Measurements from ENCODE around the gene NUDT13. TPM values are rescaled to one million over a fixed set of nuclear protein-coding genes. Genes with fewer than 3 reads are reported as not detected.

The NUDT13 gene
- polyA plus RNA-seq, 1 donor from 2014 or later, result 1.8 TPM

DNA sequence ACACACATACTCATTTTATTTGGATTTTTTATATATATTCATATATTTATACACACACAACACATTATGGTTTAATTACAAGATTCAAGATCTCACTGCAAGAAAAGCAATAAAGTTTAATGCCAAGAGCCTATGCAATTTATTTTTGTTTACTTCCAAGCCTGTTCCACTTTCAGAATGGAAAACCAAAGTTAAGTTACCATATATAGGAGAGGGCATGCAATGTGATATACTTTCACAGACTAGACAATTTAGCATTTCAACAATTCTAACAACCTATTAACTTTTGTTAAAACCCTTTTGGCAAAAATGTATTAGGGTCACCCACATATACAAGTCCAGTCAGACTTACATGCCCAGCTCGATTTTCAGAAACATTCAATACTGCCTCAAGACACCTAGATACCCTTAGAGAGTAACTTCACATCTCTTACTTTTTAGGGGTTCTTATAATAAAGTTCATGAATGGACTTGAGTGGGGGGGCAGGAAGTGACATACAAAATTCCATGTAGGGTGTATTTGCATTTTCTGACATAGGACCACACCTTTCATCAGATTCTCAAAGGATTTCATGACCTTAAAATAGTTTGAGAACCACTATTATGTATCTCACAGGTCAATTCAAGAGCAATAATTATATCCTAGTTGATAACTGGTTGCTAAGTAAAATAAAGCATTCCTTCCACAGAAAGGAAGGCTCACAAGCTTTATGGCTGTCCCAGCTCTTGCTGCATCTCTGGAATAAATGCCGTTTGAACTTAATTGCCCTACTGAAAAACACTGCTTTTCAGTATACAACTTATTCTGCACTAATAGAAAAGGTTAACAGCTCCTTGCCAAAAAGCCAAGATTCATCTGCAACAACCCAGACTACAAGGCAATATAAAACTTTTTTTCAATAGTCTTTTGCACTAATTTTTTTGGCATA is 16.1 kb upstream of the NUDT13 start:
- Histone ChIP-seq H3K9me2 (ENCODE audit: insufficient read depth, low read length) (no peaks in the 10 kb centered on the region), H3K27me3 (ENCODE audit: insufficient read depth, low read depth, low read length) (no peaks in the 10 kb centered on the region), H3K9ac (ENCODE audit: low read length) (no peak overlapping the region), H3K9me3 (ENCODE audit: low read length) (no peaks in the 10 kb centered on the region), H3F3A (ENCODE audit: insufficient read depth, low read length, poor library complexity, severe bottlenecking) (no peaks in the 10 kb centered on the region), H3K27ac (ENCODE audit: low read length) (no peak overlapping the region), H2AFZ (ENCODE audit: low read depth, low read length) (no peak overlapping the region), H3K4me3 (ENCODE audit: low read length) (peak overlapping the region; percentile 99), H3K79me2 (replicated peaks; ENCODE audit: insufficient read depth, low read length) (peaks cover 14% of the 10 kb centered on the region), H4K20me1 (ENCODE audit: insufficient read depth) (no peaks in the 10 kb centered on the region), H3K4me2 (ENCODE audit: low read length) (peak overlapping the region; percentile 99), H3K36me3 (ENCODE audit: insufficient read depth, low read length) (no peaks in the 10 kb centered on the region)
- no peak for TF ChIP-seq TAF1 (IDR thresholded peaks at IDR 0.05; ENCODE audit: low read depth)
- TF ChIP-seq POLR2AphosphoS5 (IDR thresholded peaks at IDR 0.05), result no peak
- TF ChIP-seq, protein P1, sequence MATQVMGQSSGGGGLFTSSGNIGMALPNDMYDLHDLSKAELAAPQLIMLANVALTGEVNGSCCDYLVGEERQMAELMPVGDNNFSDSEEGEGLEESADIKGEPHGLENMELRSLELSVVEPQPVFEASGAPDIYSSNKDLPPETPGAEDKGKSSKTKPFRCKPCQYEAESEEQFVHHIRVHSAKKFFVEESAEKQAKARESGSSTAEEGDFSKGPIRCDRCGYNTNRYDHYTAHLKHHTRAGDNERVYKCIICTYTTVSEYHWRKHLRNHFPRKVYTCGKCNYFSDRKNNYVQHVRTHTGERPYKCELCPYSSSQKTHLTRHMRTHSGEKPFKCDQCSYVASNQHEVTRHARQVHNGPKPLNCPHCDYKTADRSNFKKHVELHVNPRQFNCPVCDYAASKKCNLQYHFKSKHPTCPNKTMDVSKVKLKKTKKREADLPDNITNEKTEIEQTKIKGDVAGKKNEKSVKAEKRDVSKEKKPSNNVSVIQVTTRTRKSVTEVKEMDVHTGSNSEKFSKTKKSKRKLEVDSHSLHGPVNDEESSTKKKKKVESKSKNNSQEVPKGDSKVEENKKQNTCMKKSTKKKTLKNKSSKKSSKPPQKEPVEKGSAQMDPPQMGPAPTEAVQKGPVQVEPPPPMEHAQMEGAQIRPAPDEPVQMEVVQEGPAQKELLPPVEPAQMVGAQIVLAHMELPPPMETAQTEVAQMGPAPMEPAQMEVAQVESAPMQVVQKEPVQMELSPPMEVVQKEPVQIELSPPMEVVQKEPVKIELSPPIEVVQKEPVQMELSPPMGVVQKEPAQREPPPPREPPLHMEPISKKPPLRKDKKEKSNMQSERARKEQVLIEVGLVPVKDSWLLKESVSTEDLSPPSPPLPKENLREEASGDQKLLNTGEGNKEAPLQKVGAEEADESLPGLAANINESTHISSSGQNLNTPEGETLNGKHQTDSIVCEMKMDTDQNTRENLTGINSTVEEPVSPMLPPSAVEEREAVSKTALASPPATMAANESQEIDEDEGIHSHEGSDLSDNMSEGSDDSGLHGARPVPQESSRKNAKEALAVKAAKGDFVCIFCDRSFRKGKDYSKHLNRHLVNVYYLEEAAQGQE (IDR thresholded peaks at IDR 0.05; ENCODE audit: borderline replicate concordance), result no peak

DNA sequence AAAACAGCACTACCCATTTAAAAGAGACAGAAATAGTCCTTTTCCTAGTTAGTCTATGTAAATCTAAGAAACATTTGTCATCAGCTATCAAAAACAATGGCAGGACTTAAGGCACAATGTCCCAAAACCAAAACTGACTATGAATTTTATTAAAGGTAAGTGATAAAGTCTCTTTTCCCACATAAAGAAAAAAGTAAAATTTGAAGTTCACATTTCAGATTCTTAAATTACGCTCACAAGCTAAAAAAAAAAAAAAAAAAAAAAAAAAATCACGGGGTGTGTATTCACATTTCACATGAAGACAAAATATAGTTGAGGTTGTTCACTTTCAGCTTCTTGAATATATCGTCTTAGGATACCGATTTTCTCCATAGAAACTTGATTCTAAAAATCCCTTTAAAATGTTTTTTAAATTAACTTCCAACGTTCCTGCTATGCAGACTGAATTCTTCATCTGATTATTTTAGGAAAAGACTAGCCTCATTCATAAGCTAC is 15.2 kb upstream of the NUDT13 start:
- Histone ChIP-seq H3K4me2 (ENCODE audit: low read length) (peak overlapping the region; percentile 99), H3K4me3 (ENCODE audit: low read length) (peak overlapping the region; percentile 99), H3K9me3 (ENCODE audit: low read length) (no peaks in the 10 kb centered on the region), H2AFZ (ENCODE audit: low read depth, low read length) (no peak overlapping the region), H3K36me3 (ENCODE audit: insufficient read depth, low read length) (no peaks in the 10 kb centered on the region), H3K27ac (ENCODE audit: low read length) (no peak overlapping the region), H3K79me2 (replicated peaks; ENCODE audit: insufficient read depth, low read length) (peaks cover 14% of the 10 kb centered on the region), H3K9me2 (ENCODE audit: insufficient read depth, low read length) (no peaks in the 10 kb centered on the region), H3K27me3 (ENCODE audit: insufficient read depth, low read depth, low read length) (no peaks in the 10 kb centered on the region), H3K9ac (ENCODE audit: low read length) (peak overlapping the region; percentile 75), H3F3A (ENCODE audit: insufficient read depth, low read length, poor library complexity, severe bottlenecking) (no peaks in the 10 kb centered on the region), H4K20me1 (ENCODE audit: insufficient read depth) (no peaks in the 10 kb centered on the region)
- TF ChIP-seq SMC3 (conservative IDR thresholded peaks at IDR 0.05; ENCODE audit: poor library complexity), result no peak
- no peak for TF ChIP-seq TAF1 (IDR thresholded peaks at IDR 0.05; ENCODE audit: low read depth)
- TF ChIP-seq, protein P2, sequence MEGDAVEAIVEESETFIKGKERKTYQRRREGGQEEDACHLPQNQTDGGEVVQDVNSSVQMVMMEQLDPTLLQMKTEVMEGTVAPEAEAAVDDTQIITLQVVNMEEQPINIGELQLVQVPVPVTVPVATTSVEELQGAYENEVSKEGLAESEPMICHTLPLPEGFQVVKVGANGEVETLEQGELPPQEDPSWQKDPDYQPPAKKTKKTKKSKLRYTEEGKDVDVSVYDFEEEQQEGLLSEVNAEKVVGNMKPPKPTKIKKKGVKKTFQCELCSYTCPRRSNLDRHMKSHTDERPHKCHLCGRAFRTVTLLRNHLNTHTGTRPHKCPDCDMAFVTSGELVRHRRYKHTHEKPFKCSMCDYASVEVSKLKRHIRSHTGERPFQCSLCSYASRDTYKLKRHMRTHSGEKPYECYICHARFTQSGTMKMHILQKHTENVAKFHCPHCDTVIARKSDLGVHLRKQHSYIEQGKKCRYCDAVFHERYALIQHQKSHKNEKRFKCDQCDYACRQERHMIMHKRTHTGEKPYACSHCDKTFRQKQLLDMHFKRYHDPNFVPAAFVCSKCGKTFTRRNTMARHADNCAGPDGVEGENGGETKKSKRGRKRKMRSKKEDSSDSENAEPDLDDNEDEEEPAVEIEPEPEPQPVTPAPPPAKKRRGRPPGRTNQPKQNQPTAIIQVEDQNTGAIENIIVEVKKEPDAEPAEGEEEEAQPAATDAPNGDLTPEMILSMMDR (IDR thresholded peaks at IDR 0.05; ENCODE audit: poor library complexity, severe bottlenecking), result no peak
- TF ChIP-seq, protein P1 (IDR thresholded peaks at IDR 0.05; ENCODE audit: borderline replicate concordance), result no peak
- TF ChIP-seq RAD21 (conservative IDR thresholded peaks at IDR 0.05), result no peak

Data from neural cell (in vitro differentiated cells).